Measurements from ENCODE around the gene PBX3. TPM values are rescaled to one million over a fixed set of nuclear protein-coding genes. Genes with fewer than 3 reads are reported as not detected.
"Not testable (repeated sequence)": the region's sequence is repeated elsewhere in the genome, so short reads cannot be mapped to it uniquely, and the experiment has no call there.

PBX3 gene
- polyA plus RNA-seq, 3 donors, result 23.7 to 28.7 (median 24.4) TPM

- no peak for DNase-seq
These were observed 25.6 kb downstream of the PBX3 start for GRCh38 chr9:125772740-125773139.

DNA sequence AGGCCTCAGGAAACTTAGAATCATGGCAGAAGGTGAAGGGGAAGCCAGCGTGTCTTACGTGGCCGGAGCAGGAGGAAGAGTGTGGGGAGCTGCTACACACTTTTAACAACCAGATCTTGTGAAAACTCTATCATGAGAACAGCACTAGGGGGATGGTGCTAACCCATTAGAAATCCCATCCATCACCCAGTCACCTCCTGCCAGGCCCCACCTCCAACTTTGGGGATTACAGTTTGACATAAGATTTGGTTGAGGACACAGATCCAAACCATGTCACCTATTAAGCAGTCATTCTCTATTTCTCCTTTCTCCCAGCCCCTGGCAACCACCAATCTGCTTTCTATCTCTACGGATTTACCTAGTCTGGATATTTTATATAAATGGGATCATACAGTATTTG is 26.9 kb downstream of the PBX3 start:
- DNase-seq, result no peak

GRCh38 chr9:125776789-125777188 is 29.6 kb downstream of the PBX3 start:
- not testable (repeated sequence) for DNase-seq

GRCh38 chr9:125778538-125779219 is 31.5 kb downstream of the PBX3 start:
- DNase-seq, result not testable (repeated sequence)

DNA sequence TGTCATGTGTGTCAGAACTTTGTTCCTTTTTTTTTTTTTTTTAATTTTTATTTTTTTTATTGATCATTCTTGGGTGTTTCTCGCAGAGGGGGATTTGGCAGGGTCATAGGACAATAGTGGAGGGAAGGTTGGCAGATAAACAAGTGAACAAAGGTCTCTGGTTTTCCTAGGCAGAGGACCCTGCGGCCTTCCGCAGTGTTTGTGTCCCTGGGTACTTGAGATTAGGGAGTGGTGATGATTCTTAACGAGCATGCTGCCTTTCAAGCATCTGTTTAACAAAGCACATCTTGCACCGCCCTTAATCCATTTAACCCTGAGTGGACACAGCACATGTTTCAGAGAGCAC is 32.0 kb downstream of the PBX3 start:
- DNase-seq, result not testable (repeated sequence)

GRCh38 chr9:125782718-125783117 is 35.5 kb downstream of the PBX3 start:
- DNase-seq, result no peak

DNA sequence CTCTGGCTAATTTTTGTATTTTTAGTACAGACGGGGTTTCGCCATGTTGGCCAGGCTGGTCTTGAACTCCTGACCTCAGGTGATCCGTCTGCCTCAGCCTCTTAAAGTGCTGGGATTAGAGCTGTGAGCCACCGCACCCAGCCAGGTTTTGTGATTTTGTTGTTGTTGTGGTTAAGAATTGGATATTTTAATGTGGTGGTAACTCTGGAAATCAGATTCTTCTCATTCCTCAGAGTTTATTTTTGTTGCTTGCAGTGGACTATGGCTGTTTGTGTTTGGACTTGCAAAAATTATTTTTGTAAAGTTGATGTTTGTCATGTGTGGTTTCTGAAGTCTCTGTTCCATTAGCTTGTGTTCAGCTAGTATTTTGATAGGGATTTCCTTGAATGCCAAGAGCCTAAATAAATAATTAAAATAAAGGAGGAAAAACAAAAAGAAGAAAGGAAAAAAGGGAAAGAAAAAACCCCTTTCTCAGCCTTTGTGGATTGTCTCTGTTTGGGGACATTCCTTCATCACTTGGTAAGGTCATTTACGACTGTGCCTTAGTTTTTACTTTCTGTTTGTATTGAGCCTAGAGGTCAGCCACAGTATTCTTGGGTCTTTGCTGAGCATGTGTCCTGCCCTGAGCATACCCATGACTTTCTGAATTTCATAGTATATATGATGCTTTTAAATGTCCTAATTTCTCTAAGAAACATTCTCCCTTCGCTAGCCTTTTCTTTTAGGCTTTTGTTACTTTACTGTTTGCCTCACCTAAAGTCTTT is 37.3 kb downstream of the PBX3 start:
- no peak for DNase-seq

GRCh38 chr9:125785248-125785751 is 38.1 kb downstream of the PBX3 start:
- no peak for DNase-seq

- no peak for DNase-seq
These were observed 40.5 kb downstream of the PBX3 start for GRCh38 chr9:125787715-125788114.

GRCh38 chr9:125789196-125789595 is 42.0 kb downstream of the PBX3 start:
- no peak for DNase-seq

DNA sequence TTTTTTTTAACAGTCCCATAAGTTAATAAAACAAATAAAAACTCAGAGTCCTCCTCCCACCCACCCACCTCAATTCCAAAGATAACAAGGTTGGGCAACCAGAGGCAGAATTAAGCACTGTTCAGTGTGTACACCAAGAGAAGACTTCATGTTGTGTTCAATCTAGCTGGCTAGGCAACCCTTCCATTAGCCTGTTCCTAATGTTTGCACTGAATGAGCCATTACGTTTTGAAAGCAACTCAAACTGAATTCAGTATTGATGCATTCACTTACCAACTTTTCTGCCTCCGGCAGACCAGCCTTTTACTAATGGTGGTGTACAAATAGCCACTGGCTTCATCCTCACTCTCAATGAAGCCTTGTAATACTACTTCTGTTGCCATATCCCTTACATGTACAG is 47.5 kb downstream of the PBX3 start:
- DNase-seq, result no peak

- no peak for DNase-seq
These were observed 48.9 kb downstream of the PBX3 start for GRCh38 chr9:125795970-125796596.

DNA sequence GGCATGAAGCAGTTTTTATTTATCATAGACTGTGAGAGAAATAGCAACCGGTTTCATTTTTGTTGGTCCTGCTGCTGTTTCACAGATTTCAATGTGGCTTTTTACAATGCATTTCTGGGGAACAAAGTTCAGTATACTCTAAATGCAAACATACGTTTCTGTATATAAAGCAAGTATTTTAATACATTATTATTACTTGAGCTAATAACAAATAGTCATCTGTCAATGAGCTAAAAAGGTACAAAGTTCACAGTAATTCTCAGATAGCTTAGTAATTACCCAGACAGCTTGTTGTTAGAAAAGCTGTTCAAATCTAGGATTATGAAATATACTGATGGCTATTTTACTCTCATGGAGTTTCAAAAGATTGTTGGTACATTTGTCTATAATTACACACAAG is 50.8 kb downstream of the PBX3 start:
- DNase-seq, result no peak

DNA sequence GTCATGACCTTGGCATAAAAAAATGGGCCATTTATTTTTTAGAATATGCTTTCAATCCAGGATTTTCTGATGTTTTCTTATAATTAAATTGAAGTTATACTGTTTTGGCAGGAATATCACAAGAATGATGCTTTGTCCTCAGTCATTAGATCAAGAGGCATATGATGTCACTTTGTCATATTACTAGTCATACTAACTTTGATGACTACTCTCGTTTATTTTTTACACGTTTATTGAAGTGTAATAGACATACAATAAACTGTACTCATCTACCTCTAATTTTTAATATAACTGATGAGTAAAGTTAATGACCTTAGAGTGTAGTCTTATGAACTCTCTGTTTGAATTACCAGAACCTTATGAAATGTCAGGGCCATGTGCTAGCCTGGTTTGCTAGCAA is 56.4 kb downstream of the PBX3 start:
- no peak for DNase-seq

DNA sequence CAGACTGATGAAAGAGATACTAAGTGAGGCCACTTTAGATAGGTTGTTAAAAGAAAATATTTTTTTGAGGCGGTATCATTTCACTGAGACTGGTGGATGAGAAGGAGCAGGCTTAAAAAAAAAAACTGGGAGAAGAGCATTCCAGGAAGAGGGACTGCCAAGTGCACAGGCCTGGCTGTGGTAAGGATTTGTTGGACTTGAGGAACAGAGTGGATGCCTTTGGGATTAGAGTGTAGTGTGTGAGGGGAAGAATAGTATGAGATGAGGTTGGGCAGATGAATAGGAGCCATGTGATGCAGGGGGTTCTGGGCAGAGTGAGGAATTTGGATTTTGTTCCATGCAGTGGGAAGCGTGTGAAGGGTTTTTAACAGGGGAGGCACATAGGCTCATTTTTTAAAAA is 57.9 kb downstream of the PBX3 start:
- no peak for DNase-seq

DNA sequence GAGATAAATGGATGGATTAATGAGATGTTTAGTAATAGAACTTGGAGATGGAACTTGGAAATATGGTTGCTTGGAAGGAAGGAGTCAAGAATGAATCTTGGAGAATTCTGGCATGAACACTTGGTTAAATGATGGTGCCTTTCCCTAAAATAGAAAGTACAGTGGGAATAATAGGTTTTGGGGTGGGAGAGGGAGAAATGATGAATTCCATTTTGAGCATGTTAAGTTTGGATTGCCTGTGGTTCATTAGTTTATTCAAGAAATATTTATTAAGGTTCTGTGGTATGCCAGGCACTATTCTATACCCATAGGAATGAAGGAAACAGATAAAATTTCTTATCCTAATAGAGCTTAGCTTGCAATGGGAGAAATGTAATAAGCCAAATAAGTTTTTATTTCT is 58.4 kb downstream of the PBX3 start:
- DNase-seq, result no peak

GRCh38 chr9:125807079-125807478 is 59.9 kb downstream of the PBX3 start:
- no peak for DNase-seq

DNA sequence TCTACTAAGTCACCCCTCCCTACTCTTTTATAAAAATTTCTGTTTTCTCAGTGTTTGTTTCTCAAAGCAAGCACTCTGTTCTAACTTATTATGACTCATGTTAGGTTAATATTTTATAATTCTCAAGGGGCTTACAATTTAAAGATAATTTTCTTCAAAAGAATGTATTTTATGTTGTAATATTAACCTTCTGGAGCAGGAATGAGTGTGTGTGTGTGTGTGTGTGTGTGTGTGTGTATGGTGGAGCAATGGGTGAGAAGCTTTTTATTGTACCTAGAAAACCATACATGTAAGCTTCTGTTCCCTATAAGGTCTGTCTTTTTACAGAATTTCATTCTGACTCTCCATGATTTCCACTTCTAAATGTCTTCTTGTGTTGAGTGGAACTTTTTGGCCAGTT is 63.0 kb downstream of the PBX3 start:
- DNase-seq, result no peak

GRCh38 chr9:125811002-125811401 is 63.8 kb downstream of the PBX3 start:
- DNase-seq, result no peak

DNA sequence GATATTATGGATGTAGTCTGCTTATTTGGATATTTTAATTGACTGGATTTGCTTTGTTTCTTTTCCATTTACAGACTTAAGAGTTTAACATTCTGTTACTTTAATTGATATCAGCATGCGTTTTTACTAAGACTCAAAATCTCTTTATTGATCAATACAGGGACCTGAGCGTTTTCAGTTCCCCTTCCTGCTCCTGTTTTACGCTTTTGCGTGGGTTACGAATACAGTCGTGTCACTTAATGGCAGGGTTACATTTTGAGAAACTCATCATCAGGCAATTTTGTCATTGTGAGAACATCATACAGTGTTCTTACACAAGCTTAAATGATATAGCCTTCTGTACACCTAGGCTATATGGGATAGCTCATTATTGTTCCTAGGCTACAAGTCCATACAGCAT is 65.2 kb downstream of the PBX3 start:
- no peak for DNase-seq

- no peak for DNase-seq
These were observed 68.4 kb downstream of the PBX3 start for GRCh38 chr9:125815568-125815967.

GRCh38 chr9:125816321-125816720 is 69.1 kb downstream of the PBX3 start:
- no peak for DNase-seq
